ENCODE data around the gene WNT7A. TPM values are rescaled to one million over a fixed set of nuclear protein-coding genes. Genes with fewer than 3 reads are reported as not detected.

Gene WNT7A
- total and polyA plus RNA-seq, 2 experiments from 2014 or later, result not detected

DNA sequence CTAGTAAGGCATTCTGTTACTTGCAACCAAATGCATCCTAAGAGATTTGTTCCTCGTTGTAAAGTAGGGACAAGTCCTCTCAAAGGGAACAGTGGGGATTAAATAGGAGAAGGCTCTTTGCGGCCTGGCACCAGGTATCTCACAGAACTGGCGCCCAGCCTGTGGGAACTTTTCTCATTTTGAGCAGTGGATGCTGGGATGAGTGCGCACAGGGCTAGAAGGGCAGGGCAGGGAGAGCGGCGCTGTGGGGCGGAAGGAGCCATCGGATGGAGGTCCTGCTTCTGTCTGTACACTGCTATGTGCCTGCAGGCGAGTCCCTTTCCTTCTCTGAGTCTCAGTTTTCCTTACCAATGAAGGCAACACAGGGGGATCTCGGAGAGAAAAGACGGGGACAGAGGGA lies 50.6 kb downstream of the WNT7A start:
- Histone ChIP-seq H3K27me3 (replicated peaks; ENCODE audit: insufficient read depth) (no peaks in the 10 kb centered on the region), H3K36me3 (ENCODE audit: low read depth) (no peaks in the 10 kb centered on the region), H2AFZ (no peak overlapping the region), H3K9ac (no peak overlapping the region), H3F3A (ENCODE audit: insufficient read depth) (no peaks in the 10 kb centered on the region), H3K9me3 (ENCODE audit: low read depth) (no peaks in the 10 kb centered on the region), H4K20me1 (ENCODE audit: insufficient read depth) (no peaks in the 10 kb centered on the region), H3K9me2 (ENCODE audit: insufficient read depth) (no peaks in the 10 kb centered on the region), H3K27ac (no peak overlapping the region), H3K4me1 (ENCODE audit: insufficient read depth) (no peaks in the 10 kb centered on the region), H3K4me2 (ENCODE audit: unreplicated experiment) (no peak overlapping the region), H3K79me2 (ENCODE audit: insufficient read depth) (no peaks in the 10 kb centered on the region), H3K4me3 (no peak overlapping the region)
- TF ChIP-seq EZH2 (IDR thresholded peaks at IDR 0.05; ENCODE audit: insufficient read depth, poor library complexity, severe bottlenecking), result no peak
- TF ChIP-seq EZH2phosphoT487 (IDR thresholded peaks at IDR 0.05; ENCODE audit: insufficient read depth, low read depth), result no peak
- in situ Hi-C loops (cut with MboI), result no loop called here
- DNase-seq, result no peak
- whole genome bisulfite sequencing, 2 experiments (ENCODE audit: low coverage in 1 of 2, low lambda C conversion rate in 2 of 2, missing lambda C conversion rate in 2 of 2), result 36 to 38% methylated on average over 11 of the region's 11 CpGs

- no peaks in the 10 kb centered on the region for H3K4me1 ChIP-seq (ENCODE audit: insufficient read depth)
- in situ Hi-C loops (cut with MboI), result no loop called here
- DNase-seq, result no peak
- H3K4me3 ChIP-seq, result no peak overlapping the region
- WGBS, 2 experiments (ENCODE audit: low coverage in 1 of 2, low lambda C conversion rate in 2 of 2, missing lambda C conversion rate in 2 of 2), result 31 to 34% methylated on average over 9 of the region's 9 CpGs
- no peak overlapping the region for H3K27ac ChIP-seq
- H4K20me1 ChIP-seq (ENCODE audit: insufficient read depth), result no peaks in the 10 kb centered on the region
- TF ChIP-seq EZH2 (IDR thresholded peaks at IDR 0.05; ENCODE audit: insufficient read depth, poor library complexity, severe bottlenecking), result no peak
- no peak for TF ChIP-seq EZH2phosphoT487 (IDR thresholded peaks at IDR 0.05; ENCODE audit: insufficient read depth, low read depth)
- H3K27me3 ChIP-seq (replicated peaks; ENCODE audit: insufficient read depth), result no peaks in the 10 kb centered on the region; the same call in 1 of the 2 replicates
- H3F3A ChIP-seq (ENCODE audit: insufficient read depth), result no peaks in the 10 kb centered on the region
- no peaks in the 10 kb centered on the region for H3K9me2 ChIP-seq (ENCODE audit: insufficient read depth)
- H3K36me3 ChIP-seq (ENCODE audit: low read depth), result no peaks in the 10 kb centered on the region
- H3K4me2 ChIP-seq (ENCODE audit: unreplicated experiment), result no peak overlapping the region
- H3K9ac ChIP-seq, result no peak overlapping the region
- H3K79me2 ChIP-seq (ENCODE audit: insufficient read depth), result no peaks in the 10 kb centered on the region
- no peaks in the 10 kb centered on the region for H3K9me3 ChIP-seq (ENCODE audit: low read depth)
- H2AFZ ChIP-seq, result no peak overlapping the region
Observed at GRCh38 chr3:13828501-13829265, 51.2 kb downstream of the WNT7A start.

GRCh38 chr3:13827699-13828098 lies 52.2 kb downstream of the WNT7A start:
- H3K27ac ChIP-seq, result no peak overlapping the region
- H3K9ac ChIP-seq, result no peak overlapping the region
- no peak for DNase-seq
- in situ Hi-C loops (cut with MboI), result no loop called here
- H3K4me3 ChIP-seq, result no peak overlapping the region
- no peaks in the 10 kb centered on the region for H4K20me1 ChIP-seq (ENCODE audit: insufficient read depth)
- H3K4me1 ChIP-seq (ENCODE audit: insufficient read depth), result no peaks in the 10 kb centered on the region
- no peak overlapping the region for H3K4me2 ChIP-seq (ENCODE audit: unreplicated experiment)
- 40 to 46% methylated on average over 7 of the region's 7 CpGs for WGBS, 2 experiments (ENCODE audit: low coverage in 1 of 2, low lambda C conversion rate in 2 of 2, missing lambda C conversion rate in 2 of 2)
- no peaks in the 10 kb centered on the region for H3K9me3 ChIP-seq (ENCODE audit: low read depth)
- no peaks in the 10 kb centered on the region for H3K36me3 ChIP-seq (ENCODE audit: low read depth)
- H3K9me2 ChIP-seq (ENCODE audit: insufficient read depth), result no peaks in the 10 kb centered on the region
- no peaks in the 10 kb centered on the region; the same call in 1 of the 2 replicates for H3K27me3 ChIP-seq (replicated peaks; ENCODE audit: insufficient read depth)
- TF ChIP-seq EZH2 (IDR thresholded peaks at IDR 0.05; ENCODE audit: insufficient read depth, poor library complexity, severe bottlenecking) (no peak), EZH2phosphoT487 (IDR thresholded peaks at IDR 0.05; ENCODE audit: insufficient read depth, low read depth) (no peak)
- H3F3A ChIP-seq (ENCODE audit: insufficient read depth), result no peaks in the 10 kb centered on the region
- no peaks in the 10 kb centered on the region for H3K79me2 ChIP-seq (ENCODE audit: insufficient read depth)
- no peak overlapping the region for H2AFZ ChIP-seq

DNA sequence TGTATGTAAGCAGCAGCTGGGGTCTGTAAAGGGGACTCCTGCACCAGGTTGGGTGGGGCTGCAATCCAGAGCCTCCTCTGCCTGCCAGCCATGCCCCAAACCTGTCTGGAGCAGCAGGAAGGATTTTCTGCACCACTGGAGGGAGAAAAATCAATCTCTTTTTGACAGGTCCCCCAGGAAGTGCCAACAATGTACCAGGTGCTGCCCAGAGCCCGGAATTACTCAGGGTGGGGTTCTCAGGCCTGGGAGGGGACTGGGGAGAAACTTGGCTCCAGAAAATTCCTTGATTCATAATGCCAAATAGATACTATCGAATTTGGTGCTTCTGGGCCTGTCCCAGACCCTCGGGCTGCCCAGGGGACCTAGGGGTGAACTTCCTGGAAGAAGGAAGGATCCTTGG lies 52.6 kb downstream of the WNT7A start:
- in situ Hi-C loops (cut with MboI), result no loop called here
- no peak overlapping the region for H2AFZ ChIP-seq
- H3F3A ChIP-seq (ENCODE audit: insufficient read depth), result 0 out of 2 replicates have a peak, but pooled peaks cover under 1% of the 10 kb centered on the region
- H3K27ac ChIP-seq, result no peak overlapping the region
- H3K4me1 ChIP-seq (ENCODE audit: insufficient read depth), result no peaks in the 10 kb centered on the region
- H3K9ac ChIP-seq, result no peak overlapping the region
- H3K9me2 ChIP-seq (ENCODE audit: insufficient read depth), result no peaks in the 10 kb centered on the region
- no peaks in the 10 kb centered on the region for H3K36me3 ChIP-seq (ENCODE audit: low read depth)
- no peak overlapping the region for H3K4me3 ChIP-seq
- H4K20me1 ChIP-seq (ENCODE audit: insufficient read depth), result no peaks in the 10 kb centered on the region
- no peak overlapping the region for H3K4me2 ChIP-seq (ENCODE audit: unreplicated experiment)
- TF ChIP-seq EZH2 (IDR thresholded peaks at IDR 0.05; ENCODE audit: insufficient read depth, poor library complexity, severe bottlenecking), result no peak
- TF ChIP-seq EZH2phosphoT487 (IDR thresholded peaks at IDR 0.05; ENCODE audit: insufficient read depth, low read depth), result no peak
- WGBS, 2 experiments (ENCODE audit: low coverage in 1 of 2, low lambda C conversion rate in 2 of 2, missing lambda C conversion rate in 2 of 2), result 6 to 7% methylated on average over 3 of the region's 3 CpGs
- DNase-seq, result no peak
- no peaks in the 10 kb centered on the region; the same call in 1 of the 2 replicates for H3K27me3 ChIP-seq (replicated peaks; ENCODE audit: insufficient read depth)
- no peaks in the 10 kb centered on the region for H3K9me3 ChIP-seq (ENCODE audit: low read depth)
- no peaks in the 10 kb centered on the region for H3K79me2 ChIP-seq (ENCODE audit: insufficient read depth)
